Measurements from ENCODE around the gene GNG8. TPM values are rescaled to one million over a fixed set of nuclear protein-coding genes. Genes with fewer than 3 reads are reported as not detected.
A peak's percentile ranks its signal among the peaks of the same experiment; 100 is the strongest.

GNG8 gene
- total and polyA plus RNA-seq, 9 donors: 0.70 to 2.7 (median 0.89) TPM; not detected in 5

- DNase-seq: no peak
- Histone ChIP-seq H3K4me1 (ENCODE audit: control insufficient read depth, insufficient read depth, low read length) (peaks cover 44% of the 10 kb centered on the region), H3K27me3 (ENCODE audit: control insufficient read depth, insufficient read depth, low read length) (no peaks in the 10 kb centered on the region), H3K36me3 (ENCODE audit: control insufficient read depth, insufficient read depth, low read length) (peaks cover 33% of the 10 kb centered on the region), H3K27ac (ENCODE audit: low read length) (peak overlapping the region; percentile 21), H3K4me3 (ENCODE audit: low read length) (peak overlapping the region; percentile 100), H3K9me3 (replicated peaks; ENCODE audit: control insufficient read depth, low read depth, low read length) (peaks cover 6% of the 10 kb centered on the region)
- WGBS (ENCODE audit: insufficient coverage): 0% methylated on average over 1 of the region's 2 CpGs
Observed at GRCh38 chr19:46603195-46603637, 32.8 kb downstream of the GNG8 start.

GRCh38 chr19:46602392-46603194 lies 33.4 kb downstream of the GNG8 start:
- H3K9me3 ChIP-seq (replicated peaks; ENCODE audit: control insufficient read depth, low read depth, low read length): peaks cover 6% of the 10 kb centered on the region
- H3K27me3 ChIP-seq (ENCODE audit: control insufficient read depth, insufficient read depth, low read length): no peaks in the 10 kb centered on the region
- H3K36me3 ChIP-seq (ENCODE audit: control insufficient read depth, insufficient read depth, low read length): peaks cover 27% of the 10 kb centered on the region
- peak overlapping the region; percentile 96 for H3K27ac ChIP-seq (ENCODE audit: low read length)
- 17% methylated on average over 17 of the region's 23 CpGs for WGBS (ENCODE audit: insufficient coverage)
- peaks cover 44% of the 10 kb centered on the region for H3K4me1 ChIP-seq (ENCODE audit: control insufficient read depth, insufficient read depth, low read length)
- H3K4me3 ChIP-seq (ENCODE audit: low read length): peak overlapping the region; percentile 100
- no peak for DNase-seq

- under 1% methylated on average over 50 of the region's 51 CpGs for WGBS (ENCODE audit: insufficient coverage)
- DNase-seq: peak; percentile 47
Observed at GRCh38 chr19:46601318-46602224, 34.4 kb downstream of the GNG8 start, which contains the start of gene CALM3. TSS of gene CALM3 (plus strand) at chr19:46601330. CDS start at chr19:46601435, 105 bp downstream.

GRCh38 chr19:46600384-46601317 lies 35.4 kb downstream of the GNG8 start:
- Histone ChIP-seq H3K36me3 (ENCODE audit: control insufficient read depth, insufficient read depth, low read length) (peaks cover 8% of the 10 kb centered on the region), H3K27me3 (ENCODE audit: control insufficient read depth, insufficient read depth, low read length) (no peaks in the 10 kb centered on the region), H3K9me3 (replicated peaks; ENCODE audit: control insufficient read depth, low read depth, low read length) (peaks cover 6% of the 10 kb centered on the region), H3K4me3 (ENCODE audit: low read length) (peak overlapping the region; percentile 100), H3K27ac (ENCODE audit: low read length) (peak overlapping the region; percentile 99), H3K4me1 (ENCODE audit: control insufficient read depth, insufficient read depth, low read length) (peaks cover 37% of the 10 kb centered on the region)
- 2% methylated on average over 88 of the region's 93 CpGs for WGBS (ENCODE audit: insufficient coverage)
- DNase-seq: peak; percentile 99

More at GRCh38 chr19:46601318-46602224, 34.4 kb downstream of the GNG8 start, which contains the start of gene CALM3:
- peaks cover 17% of the 10 kb centered on the region for H3K36me3 ChIP-seq (ENCODE audit: control insufficient read depth, insufficient read depth, low read length)
- peaks cover 6% of the 10 kb centered on the region for H3K9me3 ChIP-seq (replicated peaks; ENCODE audit: control insufficient read depth, low read depth, low read length)
- peaks cover 37% of the 10 kb centered on the region for H3K4me1 ChIP-seq (ENCODE audit: control insufficient read depth, insufficient read depth, low read length)
- peak within 1 kb of the TSS; percentile 99 for H3K27ac ChIP-seq (ENCODE audit: low read length)
- H3K27me3 ChIP-seq (ENCODE audit: control insufficient read depth, insufficient read depth, low read length): no peaks in the 10 kb centered on the region
- H3K4me3 ChIP-seq (ENCODE audit: low read length): peak within 1 kb of the TSS; percentile 100

GRCh38 chr19:46599716-46600373 lies 36.2 kb downstream of the GNG8 start:
- no peaks in the 10 kb centered on the region for H3K36me3 ChIP-seq (ENCODE audit: control insufficient read depth, insufficient read depth, low read length)
- H3K9me3 ChIP-seq (replicated peaks; ENCODE audit: control insufficient read depth, low read depth, low read length): peaks cover 6% of the 10 kb centered on the region
- peak overlapping the region; percentile 100 for H3K4me3 ChIP-seq (ENCODE audit: low read length)
- peaks cover 32% of the 10 kb centered on the region for H3K4me1 ChIP-seq (ENCODE audit: control insufficient read depth, insufficient read depth, low read length)
- no peak for DNase-seq
- WGBS (ENCODE audit: insufficient coverage): 100% methylated on average over 1 of the region's 9 CpGs
- no peaks in the 10 kb centered on the region for H3K27me3 ChIP-seq (ENCODE audit: control insufficient read depth, insufficient read depth, low read length)
- H3K27ac ChIP-seq (ENCODE audit: low read length): peak overlapping the region; percentile 99

- Histone ChIP-seq H3K36me3 (ENCODE audit: control insufficient read depth, insufficient read depth, low read length) (no peaks in the 10 kb centered on the region), H3K27ac (ENCODE audit: low read length) (no peak overlapping the region), H3K4me1 (ENCODE audit: control insufficient read depth, insufficient read depth, low read length) (peaks cover 21% of the 10 kb centered on the region), H3K27me3 (ENCODE audit: control insufficient read depth, insufficient read depth, low read length) (no peaks in the 10 kb centered on the region), H3K4me3 (ENCODE audit: low read length) (no peak overlapping the region), H3K9me3 (replicated peaks; ENCODE audit: control insufficient read depth, low read depth, low read length) (peaks cover 6% of the 10 kb centered on the region)
- DNase-seq: no peak
- WGBS (ENCODE audit: insufficient coverage): no CpG with 5 or more reads among the region's 4 CpGs
Observed at GRCh38 chr19:46598372-46598917, 37.6 kb downstream of the GNG8 start.

GRCh38 chr19:46596008-46596407 lies 40.0 kb downstream of the GNG8 start:
- no peaks in the 10 kb centered on the region for H3K36me3 ChIP-seq (ENCODE audit: control insufficient read depth, insufficient read depth, low read length)
- no peak overlapping the region for H3K27ac ChIP-seq (ENCODE audit: low read length)
- no CpG with 5 or more reads among the region's 6 CpGs for WGBS (ENCODE audit: insufficient coverage)
- no peak overlapping the region for H3K4me3 ChIP-seq (ENCODE audit: low read length)
- peaks cover 6% of the 10 kb centered on the region for H3K9me3 ChIP-seq (replicated peaks; ENCODE audit: control insufficient read depth, low read depth, low read length)
- no peaks in the 10 kb centered on the region for H3K27me3 ChIP-seq (ENCODE audit: control insufficient read depth, insufficient read depth, low read length)
- DNase-seq: no peak
- peaks cover 5% of the 10 kb centered on the region for H3K4me1 ChIP-seq (ENCODE audit: control insufficient read depth, insufficient read depth, low read length)

- H3K4me1 ChIP-seq (ENCODE audit: control insufficient read depth, insufficient read depth, low read length): no peaks in the 10 kb centered on the region
- no peak overlapping the region for H3K4me3 ChIP-seq (ENCODE audit: low read length)
- DNase-seq: no peak
- no peaks in the 10 kb centered on the region for H3K9me3 ChIP-seq (replicated peaks; ENCODE audit: control insufficient read depth, low read depth, low read length)
- H3K27me3 ChIP-seq (ENCODE audit: control insufficient read depth, insufficient read depth, low read length): no peaks in the 10 kb centered on the region
- H3K36me3 ChIP-seq (ENCODE audit: control insufficient read depth, insufficient read depth, low read length): no peaks in the 10 kb centered on the region
- no peak overlapping the region for H3K27ac ChIP-seq (ENCODE audit: low read length)
- no CpG with 5 or more reads among the region's 3 CpGs for WGBS (ENCODE audit: insufficient coverage)
Observed at GRCh38 chr19:46591870-46592269, 44.1 kb downstream of the GNG8 start.

- Histone ChIP-seq H3K4me3 (ENCODE audit: low read length) (no peak overlapping the region), H3K27ac (ENCODE audit: low read length) (no peak overlapping the region), H3K27me3 (ENCODE audit: control insufficient read depth, insufficient read depth, low read length) (no peaks in the 10 kb centered on the region), H3K36me3 (ENCODE audit: control insufficient read depth, insufficient read depth, low read length) (no peaks in the 10 kb centered on the region), H3K4me1 (ENCODE audit: control insufficient read depth, insufficient read depth, low read length) (no peaks in the 10 kb centered on the region), H3K9me3 (replicated peaks; ENCODE audit: control insufficient read depth, low read depth, low read length) (no peaks in the 10 kb centered on the region)
- DNase-seq: no peak
- no CpG with 5 or more reads among the region's 4 CpGs for WGBS (ENCODE audit: insufficient coverage)
Observed at GRCh38 chr19:46591254-46591653, 44.7 kb downstream of the GNG8 start.

Data from muscle of leg (tissue), 11 donors.